Measurements from ENCODE around the gene ACO1. TPM values are rescaled to one million over a fixed set of nuclear protein-coding genes. Genes with fewer than 3 reads are reported as not detected.

Gene ACO1
- total RNA-seq, 1 experiment from 2014 or later = 36.2 TPM

DNA sequence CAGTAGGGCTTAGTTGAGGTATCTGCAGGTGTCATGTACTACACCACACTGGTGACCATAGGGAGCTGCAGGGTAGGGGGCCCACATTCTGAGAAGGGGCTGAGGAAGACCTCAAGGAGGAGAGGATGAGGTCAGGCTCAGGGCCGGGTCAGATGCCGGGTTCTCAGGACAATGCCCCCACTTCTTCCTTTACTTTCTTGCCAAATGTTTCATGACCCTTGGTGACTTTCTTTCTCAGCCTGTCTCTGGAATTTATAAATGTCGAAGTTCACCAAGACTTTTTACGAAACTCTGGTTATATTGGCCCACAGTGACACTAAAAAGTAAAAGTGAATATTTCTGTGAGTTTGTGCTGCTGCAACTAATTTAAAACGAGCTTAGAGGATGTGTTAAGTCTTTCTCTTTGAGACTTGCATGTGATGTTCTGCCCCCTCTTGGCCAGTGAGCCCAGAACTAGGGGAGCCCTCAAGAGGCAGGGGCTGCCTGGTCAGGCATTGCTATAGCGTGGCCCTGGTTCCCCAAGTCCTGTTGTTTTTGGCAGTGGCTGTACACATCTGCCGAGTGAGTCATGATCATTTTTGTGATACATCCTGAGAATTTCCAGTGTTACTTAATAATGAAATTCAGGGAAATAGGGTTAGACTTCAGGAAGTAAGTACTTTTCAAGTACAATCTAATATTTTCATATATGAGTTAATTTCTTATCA lies 11.2 kb downstream of the ACO1 start (continued):
- TF ChIP-seq ZFX (IDR thresholded peaks at IDR 0.05) (no peak), EZH2 (IDR thresholded peaks at IDR 0.05) (no peak)

GRCh38 chr9:32398207-32398606 lies 13.8 kb downstream of the ACO1 start:
- ChIA-PET RAD21 (ENCODE audit: low non-redundant PET in 1 of 2, low total read pairs in 2 of 2, uncharacterized antibody in 2 of 2, unreplicated experiment in 2 of 2) (no interaction called here), CTCF (interaction anchor here (1.6 kb wide), 1 partner anchor 19 kb away, joined by 4 read pairs; no protein-coding TSS in a partner anchor)
- TF ChIP-seq CEBPB (IDR thresholded peaks at IDR 0.05; ENCODE audit: low read depth) = no peak
- no peak for TF ChIP-seq SIN3A (IDR thresholded peaks at IDR 0.05; ENCODE audit: low read depth)
- TF ChIP-seq, protein P1, sequence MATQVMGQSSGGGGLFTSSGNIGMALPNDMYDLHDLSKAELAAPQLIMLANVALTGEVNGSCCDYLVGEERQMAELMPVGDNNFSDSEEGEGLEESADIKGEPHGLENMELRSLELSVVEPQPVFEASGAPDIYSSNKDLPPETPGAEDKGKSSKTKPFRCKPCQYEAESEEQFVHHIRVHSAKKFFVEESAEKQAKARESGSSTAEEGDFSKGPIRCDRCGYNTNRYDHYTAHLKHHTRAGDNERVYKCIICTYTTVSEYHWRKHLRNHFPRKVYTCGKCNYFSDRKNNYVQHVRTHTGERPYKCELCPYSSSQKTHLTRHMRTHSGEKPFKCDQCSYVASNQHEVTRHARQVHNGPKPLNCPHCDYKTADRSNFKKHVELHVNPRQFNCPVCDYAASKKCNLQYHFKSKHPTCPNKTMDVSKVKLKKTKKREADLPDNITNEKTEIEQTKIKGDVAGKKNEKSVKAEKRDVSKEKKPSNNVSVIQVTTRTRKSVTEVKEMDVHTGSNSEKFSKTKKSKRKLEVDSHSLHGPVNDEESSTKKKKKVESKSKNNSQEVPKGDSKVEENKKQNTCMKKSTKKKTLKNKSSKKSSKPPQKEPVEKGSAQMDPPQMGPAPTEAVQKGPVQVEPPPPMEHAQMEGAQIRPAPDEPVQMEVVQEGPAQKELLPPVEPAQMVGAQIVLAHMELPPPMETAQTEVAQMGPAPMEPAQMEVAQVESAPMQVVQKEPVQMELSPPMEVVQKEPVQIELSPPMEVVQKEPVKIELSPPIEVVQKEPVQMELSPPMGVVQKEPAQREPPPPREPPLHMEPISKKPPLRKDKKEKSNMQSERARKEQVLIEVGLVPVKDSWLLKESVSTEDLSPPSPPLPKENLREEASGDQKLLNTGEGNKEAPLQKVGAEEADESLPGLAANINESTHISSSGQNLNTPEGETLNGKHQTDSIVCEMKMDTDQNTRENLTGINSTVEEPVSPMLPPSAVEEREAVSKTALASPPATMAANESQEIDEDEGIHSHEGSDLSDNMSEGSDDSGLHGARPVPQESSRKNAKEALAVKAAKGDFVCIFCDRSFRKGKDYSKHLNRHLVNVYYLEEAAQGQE (IDR thresholded peaks at IDR 0.05; ENCODE audit: low read depth) = no peak
- TF ChIP-seq CBX3 (IDR thresholded peaks at IDR 0.05; ENCODE audit: low read depth) = no peak
- TF ChIP-seq EZH2phosphoT487 (IDR thresholded peaks at IDR 0.05; ENCODE audit: borderline replicate concordance) = no peak
- no peak for TF ChIP-seq EZH2 (IDR thresholded peaks at IDR 0.05)
- TF ChIP-seq, protein P2, sequence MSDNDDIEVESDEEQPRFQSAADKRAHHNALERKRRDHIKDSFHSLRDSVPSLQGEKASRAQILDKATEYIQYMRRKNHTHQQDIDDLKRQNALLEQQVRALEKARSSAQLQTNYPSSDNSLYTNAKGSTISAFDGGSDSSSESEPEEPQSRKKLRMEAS (IDR thresholded peaks at IDR 0.05) = no peak
- TF ChIP-seq SRF (IDR thresholded peaks at IDR 0.05; ENCODE audit: low read depth) = no peak
- TF ChIP-seq ELF1 (IDR thresholded peaks at IDR 0.05; ENCODE audit: borderline replicate concordance, low read depth) = no peak
- no peak for TF ChIP-seq TCF7L2 (IDR thresholded peaks at IDR 0.05; ENCODE audit: borderline replicate concordance, extremely low read depth, insufficient read depth, insufficient read length)
- TF ChIP-seq, protein P3, sequence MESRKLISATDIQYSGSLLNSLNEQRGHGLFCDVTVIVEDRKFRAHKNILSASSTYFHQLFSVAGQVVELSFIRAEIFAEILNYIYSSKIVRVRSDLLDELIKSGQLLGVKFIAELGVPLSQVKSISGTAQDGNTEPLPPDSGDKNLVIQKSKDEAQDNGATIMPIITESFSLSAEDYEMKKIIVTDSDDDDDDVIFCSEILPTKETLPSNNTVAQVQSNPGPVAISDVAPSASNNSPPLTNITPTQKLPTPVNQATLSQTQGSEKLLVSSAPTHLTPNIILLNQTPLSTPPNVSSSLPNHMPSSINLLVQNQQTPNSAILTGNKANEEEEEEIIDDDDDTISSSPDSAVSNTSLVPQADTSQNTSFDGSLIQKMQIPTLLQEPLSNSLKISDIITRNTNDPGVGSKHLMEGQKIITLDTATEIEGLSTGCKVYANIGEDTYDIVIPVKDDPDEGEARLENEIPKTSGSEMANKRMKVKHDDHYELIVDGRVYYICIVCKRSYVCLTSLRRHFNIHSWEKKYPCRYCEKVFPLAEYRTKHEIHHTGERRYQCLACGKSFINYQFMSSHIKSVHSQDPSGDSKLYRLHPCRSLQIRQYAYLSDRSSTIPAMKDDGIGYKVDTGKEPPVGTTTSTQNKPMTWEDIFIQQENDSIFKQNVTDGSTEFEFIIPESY (IDR thresholded peaks at IDR 0.05; ENCODE audit: extremely low read depth, insufficient replicate concordance, low read length) = no peak
- TF ChIP-seq POLR2A (IDR thresholded peaks at IDR 0.05; ENCODE audit: borderline replicate concordance, extremely low read depth, insufficient read depth, insufficient read length) = no peak
- no peak for TF ChIP-seq ZFX (IDR thresholded peaks at IDR 0.05)
- TF ChIP-seq, protein P4, sequence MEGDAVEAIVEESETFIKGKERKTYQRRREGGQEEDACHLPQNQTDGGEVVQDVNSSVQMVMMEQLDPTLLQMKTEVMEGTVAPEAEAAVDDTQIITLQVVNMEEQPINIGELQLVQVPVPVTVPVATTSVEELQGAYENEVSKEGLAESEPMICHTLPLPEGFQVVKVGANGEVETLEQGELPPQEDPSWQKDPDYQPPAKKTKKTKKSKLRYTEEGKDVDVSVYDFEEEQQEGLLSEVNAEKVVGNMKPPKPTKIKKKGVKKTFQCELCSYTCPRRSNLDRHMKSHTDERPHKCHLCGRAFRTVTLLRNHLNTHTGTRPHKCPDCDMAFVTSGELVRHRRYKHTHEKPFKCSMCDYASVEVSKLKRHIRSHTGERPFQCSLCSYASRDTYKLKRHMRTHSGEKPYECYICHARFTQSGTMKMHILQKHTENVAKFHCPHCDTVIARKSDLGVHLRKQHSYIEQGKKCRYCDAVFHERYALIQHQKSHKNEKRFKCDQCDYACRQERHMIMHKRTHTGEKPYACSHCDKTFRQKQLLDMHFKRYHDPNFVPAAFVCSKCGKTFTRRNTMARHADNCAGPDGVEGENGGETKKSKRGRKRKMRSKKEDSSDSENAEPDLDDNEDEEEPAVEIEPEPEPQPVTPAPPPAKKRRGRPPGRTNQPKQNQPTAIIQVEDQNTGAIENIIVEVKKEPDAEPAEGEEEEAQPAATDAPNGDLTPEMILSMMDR (IDR thresholded peaks at IDR 0.05 in 2 of 3, conservative IDR thresholded peaks at IDR 0.05 in 1 of 3; ENCODE audit: borderline replicate concordance in 1 of 3, insufficient read depth in 1 of 3, low read depth in 2 of 3, low read length in 2 of 3) = no peak
- TF ChIP-seq FOSL1 (IDR thresholded peaks at IDR 0.05; ENCODE audit: low read depth) = no peak
- no peak for TF ChIP-seq YY1 (IDR thresholded peaks at IDR 0.05; ENCODE audit: extremely low read depth, insufficient replicate concordance, low read depth, low read length)
- no peak for TF ChIP-seq POLR2AphosphoS5 (IDR thresholded peaks at IDR 0.05; ENCODE audit: low read depth, low read length)
- no peak for TF ChIP-seq SP1 (IDR thresholded peaks at IDR 0.05; ENCODE audit: low read depth)

More at GRCh38 chr9:32398207-32398606, 13.8 kb downstream of the ACO1 start:
- no TSS peak for BruUV-seq (replicated peaks)
- H3K36me3 ChIP-seq (ENCODE audit: control insufficient read depth in 1 of 2, insufficient read depth in 2 of 2, low read length in 2 of 2) = no peaks in the 10 kb centered on the region
- intact Hi-C loops (cut with micrococcal nuclease) = no loop called here
- H4K20me1 ChIP-seq (ENCODE audit: insufficient read depth) = no peaks in the 10 kb centered on the region
- H3K27ac ChIP-seq (ENCODE audit: low read depth, low read length) = no peak overlapping the region
- POLR2A ChIA-PET = no interaction called here
- H3K27me3 ChIP-seq (ENCODE audit: insufficient read depth, low read length) = no peaks in the 10 kb centered on the region
- DNase-seq (ENCODE audit: low read depth, low spot score) (no peak), ATAC-seq (no peak)
- H3K9me2 ChIP-seq (ENCODE audit: insufficient read depth) = no peaks in the 10 kb centered on the region
- no peak overlapping the region for H3K4me2 ChIP-seq (ENCODE audit: low read length)
- H3K9me3 ChIP-seq (ENCODE audit: control insufficient read depth in 1 of 2, insufficient read depth in 1 of 2, low read depth in 1 of 2, low read length in 2 of 2) = no peaks in the 10 kb centered on the region
- peaks cover 4 to 6% of the 10 kb centered on the region in 2 experiments; a peak in 2 of 4 replicates for H3K4me1 ChIP-seq (ENCODE audit: control insufficient read depth in 1 of 2, insufficient read depth in 2 of 2, low read length in 2 of 2)
- no peak overlapping the region for H3K4me3 ChIP-seq (replicated peaks in 1 of 2; ENCODE audit: low read depth in 1 of 2, low read length in 2 of 2)
- H2AFZ ChIP-seq (ENCODE audit: low read depth, low read length, poor library complexity, severe bottlenecking) = no peak overlapping the region
- H3K9ac ChIP-seq (ENCODE audit: low read length) = no peak overlapping the region
- H3K79me2 ChIP-seq (ENCODE audit: insufficient read depth, low read length) = peaks cover 23% of the 10 kb centered on the region; the same call in 1 of the 2 replicates
